Uterine smooth muscle cell (primary cell): ENCODE data around the gene HYDIN. TPM values are rescaled to one million over a fixed set of nuclear protein-coding genes. Genes with fewer than 3 reads are reported as not detected.

Experiments used
- total RNA-seq: library from RNA; depleted of rRNA; stranded (reverse); fragments of >200 nt; gene quantifications from 2 replicates; pipeline ENCODE4 v1.2.3, GENCODE V29; 2014

Gene HYDIN
- total RNA-seq = 0.33 and 1.00 TPM in 2 replicates

DNA sequence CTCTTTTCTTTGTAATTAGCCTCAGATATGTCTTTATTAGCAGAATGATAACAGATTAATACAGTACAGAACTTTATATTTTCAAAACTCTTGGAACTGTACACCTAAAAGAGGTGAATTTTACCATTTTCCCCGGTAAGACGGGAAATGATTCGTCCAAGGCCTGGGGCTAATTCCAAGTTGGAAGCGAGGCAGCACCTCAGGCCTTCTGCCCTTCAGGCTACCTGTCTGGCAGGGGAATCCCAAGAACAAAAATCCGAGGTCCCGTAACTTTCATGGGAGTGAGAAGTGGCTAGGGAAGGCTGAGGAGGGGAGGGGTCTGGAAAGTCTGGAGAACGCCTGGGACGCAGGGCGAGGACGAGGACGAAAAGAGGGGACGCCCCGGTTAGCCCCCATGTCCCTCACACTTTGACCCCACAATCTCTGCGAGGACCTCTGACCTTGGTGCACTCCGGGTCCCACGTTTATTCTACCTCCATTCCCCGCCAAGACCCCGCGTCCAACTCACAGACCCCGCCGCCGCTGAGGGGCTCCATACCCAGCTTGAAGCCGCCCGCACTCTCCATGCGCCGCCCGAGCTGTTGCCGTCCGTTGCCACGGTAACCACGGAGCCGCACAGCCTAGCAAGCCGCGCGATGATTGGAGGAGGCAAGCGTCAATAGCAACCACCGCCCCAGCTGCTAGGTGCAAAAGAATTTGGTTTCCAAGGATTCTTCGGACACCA lies at the start of gene HYDIN:
Gene HYDIN, minus strand, starts transcription at position 601 of the 724 bp plus-strand sequence. CDS start 43,827 bp downstream, outside the sequence.

DNA sequence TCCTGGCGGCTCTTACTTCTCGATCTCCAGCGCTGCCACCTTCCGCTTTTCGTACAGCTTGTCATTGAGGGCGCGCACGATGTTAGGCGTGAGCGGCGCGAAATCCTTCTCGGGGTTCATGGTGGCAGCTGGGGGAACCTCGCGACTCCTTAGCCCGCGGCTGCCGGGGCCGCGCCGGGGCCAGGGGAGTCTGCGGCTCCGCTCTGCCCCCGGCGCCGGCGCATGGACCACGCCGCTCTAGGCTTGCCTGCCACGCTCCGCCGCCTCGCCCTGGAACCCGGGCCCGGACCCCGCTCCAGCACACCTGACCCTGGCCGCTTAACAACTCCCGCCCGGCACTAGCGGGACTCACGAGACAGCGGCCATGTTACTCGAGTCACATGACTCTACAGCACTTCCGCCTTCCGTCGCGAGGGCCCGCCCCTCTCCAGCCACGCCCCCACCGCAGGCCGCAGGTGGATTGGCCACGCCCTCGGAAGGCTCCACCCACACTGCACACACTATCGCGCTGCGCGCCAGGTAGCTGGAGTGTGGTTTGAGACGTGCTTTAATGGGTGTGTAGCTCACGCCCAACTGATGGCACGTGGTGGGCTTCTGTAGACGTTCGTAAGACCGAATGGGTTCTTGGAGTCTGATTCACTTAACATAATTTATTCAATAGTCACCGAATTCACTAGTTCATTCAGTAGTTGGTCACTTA lies 429.6 kb downstream of the HYDIN start, which contains the start of gene VAC14:
Gene VAC14, minus strand, starts transcription at position 378 of the 700 bp plus-strand sequence. Its CDS starts 258 bp downstream, at position 120.

Other genes with a start within 250 kb of the HYDIN start
- 32.6 and 37.3 TPM in 2 replicates for gene CMTR2, start 58.7 kb upstream of the HYDIN start, total RNA-seq
- gene CALB2, start 128.0 kb upstream of the HYDIN start, total RNA-seq = 0.22 and 0.50 TPM in 2 replicates
- gene TLE7, start 211.3 kb upstream of the HYDIN start, total RNA-seq = not detected in 2 replicates
- gene ZNF23, start 231.5 kb upstream of the HYDIN start, total RNA-seq = 14.2 and 17.2 TPM in 2 replicates